H9 (cell line): ENCODE data around the gene DUOXA1. TPM values are rescaled to one million over a fixed set of nuclear protein-coding genes. Genes with fewer than 3 reads are reported as not detected.
A peak's percentile ranks its signal among the peaks of the same experiment; 100 is the strongest.

Experiments used
- DNase-seq: peaks from one replicate; pipeline ENCODE4 v3.0.0-alpha.2; 2017
- H2AFZ ChIP-seq: one replicate; pipeline ENCODE4 v1.6.1; 2013; ENCODE audit warnings: mild to moderate bottlenecking, low read length, control low read depth, moderate library complexity
- H2AK5ac ChIP-seq: 2 replicates; pipeline ENCODE4 v1.6.1; 2013; ENCODE audit warnings: low read length, control low read depth, mixed read lengths; ENCODE audit not compliant: insufficient read length
- H2BK120ac ChIP-seq: one replicate; pipeline ENCODE4 v1.6.1; 2013; ENCODE audit warnings: low read depth, mild to moderate bottlenecking, low read length, control low read depth, inconsistent platforms; ENCODE audit not compliant: poor library complexity, severe bottlenecking
- H2BK12ac ChIP-seq: 2 replicates; pipeline ENCODE4 v1.6.1; 2013; ENCODE audit warnings: low read length, control low read depth, mixed read lengths, low read depth; ENCODE audit not compliant: insufficient read length
- H2BK15ac ChIP-seq: 2 replicates; pipeline ENCODE4 v1.6.1; 2013; ENCODE audit warnings: low read depth, low read length, control low read depth
- H2BK20ac ChIP-seq: one replicate; pipeline ENCODE4 v1.6.1; 2013; ENCODE audit warnings: low read depth, mild to moderate bottlenecking, low read length, control low read depth, inconsistent platforms; ENCODE audit not compliant: poor library complexity, severe bottlenecking
- H2BK5ac ChIP-seq: 2 replicates; pipeline ENCODE4 v1.6.1; 2013; ENCODE audit warnings: low read length, control low read depth, mixed read lengths; ENCODE audit not compliant: insufficient read length
- H3K14ac ChIP-seq: 2 replicates; pipeline ENCODE4 v1.6.1; 2013; ENCODE audit warnings: low read length, control low read depth; ENCODE audit not compliant: insufficient read depth
- H3K18ac ChIP-seq: 2 replicates; pipeline ENCODE4 v1.6.1; 2013; ENCODE audit warnings: low read depth, mild to moderate bottlenecking, mixed read lengths, low read length, control low read depth; ENCODE audit not compliant: insufficient read length
- H3K23ac ChIP-seq: 2 replicates; pipeline ENCODE4 v1.6.1; 2013; ENCODE audit warnings: low read length, control low read depth, mixed read lengths, low read depth; ENCODE audit not compliant: insufficient read length
- H3K23me2 ChIP-seq: 2 replicates; pipeline ENCODE4 v1.6.1; 2013; ENCODE audit warnings: low read depth, mild to moderate bottlenecking, mixed read lengths, low read length, control low read depth; ENCODE audit not compliant: insufficient read length, poor library complexity, severe bottlenecking
- H3K27ac ChIP-seq: 2 replicates; pipeline ENCODE4 v1.5.1; 2013; ENCODE audit warnings: low read length, control low read depth, mixed read lengths, low read depth; ENCODE audit not compliant: insufficient read length
- H3K27me3 ChIP-seq: 2 replicates; pipeline ENCODE4 v1.6.1; 2013; ENCODE audit warnings: low read length, control low read depth, inconsistent platforms; ENCODE audit not compliant: insufficient read depth
- H3K4ac ChIP-seq: 2 replicates; pipeline ENCODE4 v1.6.1; 2013; ENCODE audit warnings: low read depth, mild to moderate bottlenecking, control low read depth, inconsistent platforms, low read length, moderate library complexity
- H3K4me1 ChIP-seq: 2 replicates; pipeline ENCODE4 v1.6.1; 2013; ENCODE audit warnings: low read length, control low read depth, inconsistent platforms; ENCODE audit not compliant: insufficient read depth
- H3K4me2 ChIP-seq: 2 replicates; pipeline ENCODE4 v1.6.1; 2013; ENCODE audit warnings: low read length, control low read depth, mixed read lengths; ENCODE audit not compliant: insufficient read length, insufficient read depth
- H3K56ac ChIP-seq: 2 replicates; pipeline ENCODE4 v1.6.1; 2013; ENCODE audit warnings: low read depth, mild to moderate bottlenecking, mixed read lengths, low read length, control low read depth; ENCODE audit not compliant: insufficient read length
- H3K79me1 ChIP-seq: 2 replicates; pipeline ENCODE4 v1.6.1; 2013; ENCODE audit warnings: low read depth, mild to moderate bottlenecking, moderate library complexity, low read length, control low read depth, inconsistent platforms; ENCODE audit not compliant: insufficient read depth, poor library complexity, severe bottlenecking
- H3K79me2 ChIP-seq: 2 replicates; pipeline ENCODE4 v1.6.1; 2013; ENCODE audit warnings: low read length, control low read depth, inconsistent platforms; ENCODE audit not compliant: insufficient read depth
- H3K9ac ChIP-seq: 2 replicates; pipeline ENCODE4 v1.6.1; 2013; ENCODE audit warnings: low read length, control low read depth, mixed read lengths; ENCODE audit not compliant: insufficient read length; ENCODE audit errors: extremely low read depth
- H3K9me3 ChIP-seq: one replicate; pipeline ENCODE4 v1.6.1; 2013; ENCODE audit warnings: low read depth, low read length, inconsistent platforms; ENCODE audit not compliant: control insufficient read depth
- H3T11ph ChIP-seq: one replicate; pipeline ENCODE4 v1.6.1; 2013; ENCODE audit warnings: mild to moderate bottlenecking, low read length, control low read depth, inconsistent platforms
- H4K20me1 ChIP-seq: one replicate; pipeline ENCODE4 v1.6.1; 2013; ENCODE audit not compliant: control insufficient read depth, insufficient read length, insufficient read depth
- H4K5ac ChIP-seq: 2 replicates; pipeline ENCODE4 v1.6.1; 2013; ENCODE audit warnings: low read depth, mild to moderate bottlenecking, mixed read lengths, low read length, control low read depth; ENCODE audit not compliant: insufficient read length
- H4K8ac ChIP-seq: replicated peaks from 2 replicates; pipeline ENCODE4 v1.6.1; 2013; ENCODE audit warnings: low read length, control low read depth, mixed read lengths, low read depth; ENCODE audit not compliant: insufficient read length
- H4K91ac ChIP-seq: 2 replicates; pipeline ENCODE4 v1.6.1; 2013; ENCODE audit warnings: low read depth, mild to moderate bottlenecking, moderate library complexity, mixed read lengths, low read length, control low read depth; ENCODE audit not compliant: insufficient read length
- H3K27ac Mint-ChIP-seq, 3 experiments: 2 replicates in 2 of 3; 3 replicates in 1 of 3; pipeline ENCODE4 v1.8.0; 2020 to 2021; ENCODE audit warnings: mixed read lengths in 3 of 3, mild to moderate bottlenecking in 1 of 3, moderate library complexity in 1 of 3
- H3K27me3 Mint-ChIP-seq: 2 replicates; pipeline ENCODE4 v1.8.0; 2021; ENCODE audit warnings: low read depth, mild to moderate bottlenecking, moderate library complexity, mixed read lengths
- H3K36me3 Mint-ChIP-seq, 3 experiments: 2 replicates in 2 of 3; 3 replicates in 1 of 3; pipeline ENCODE4 v1.8.0; 2020 to 2021; ENCODE audit warnings: low read depth in 3 of 3, mixed read lengths in 3 of 3; ENCODE audit not compliant: insufficient read depth in 1 of 3
- H3K4me1 Mint-ChIP-seq, 2 experiments: 2 replicates each; pipeline ENCODE4 v1.8.0; 2020; ENCODE audit warnings: mixed read lengths in 2 of 2
- H3K4me3 Mint-ChIP-seq, 2 experiments: 2 replicates in 1 of 2; 3 replicates in 1 of 2; pipeline ENCODE4 v1.8.0; 2020 to 2021; ENCODE audit warnings: mild to moderate bottlenecking in 2 of 2, mixed read lengths in 2 of 2, moderate library complexity in 1 of 2
- H3K9me3 Mint-ChIP-seq, 2 experiments: 2 replicates in 1 of 2; 3 replicates in 1 of 2; pipeline ENCODE4 v1.8.0; 2020; ENCODE audit warnings: mild to moderate bottlenecking in 2 of 2, mixed read lengths in 2 of 2, moderate library complexity in 1 of 2
- WGBS: extraction: QIAGEN DNeasy Blood & Tissue Kit; methylation state at CpG from one replicate; pipeline ENCODE4 v1.1.7; 2013; ENCODE audit warnings: missing lambda C conversion rate, low lambda C conversion rate, mixed read lengths; ENCODE audit not compliant: insufficient read length; ENCODE audit errors: extremely low coverage; 5-methylcytosine and 5-hydroxymethylcytosine counted together
- total RNA-seq: library from RNA; stranded (reverse); gene quantifications from 2 replicates; pipeline ENCODE4 v1.2.1, GENCODE V29; 2021
- TF ChIP-seq, protein P1 (sequence below): fragments of 200-600 bp; sonication (generic); conservative IDR thresholded peaks from 3 replicates; pipeline ENCODE4 v1.8.0; 2021; ENCODE audit warnings: antibody characterized with exemption, mild to moderate bottlenecking

DUOXA1 gene
- total RNA-seq, 1 experiment from 2014 or later = 1.2 TPM

DNA sequence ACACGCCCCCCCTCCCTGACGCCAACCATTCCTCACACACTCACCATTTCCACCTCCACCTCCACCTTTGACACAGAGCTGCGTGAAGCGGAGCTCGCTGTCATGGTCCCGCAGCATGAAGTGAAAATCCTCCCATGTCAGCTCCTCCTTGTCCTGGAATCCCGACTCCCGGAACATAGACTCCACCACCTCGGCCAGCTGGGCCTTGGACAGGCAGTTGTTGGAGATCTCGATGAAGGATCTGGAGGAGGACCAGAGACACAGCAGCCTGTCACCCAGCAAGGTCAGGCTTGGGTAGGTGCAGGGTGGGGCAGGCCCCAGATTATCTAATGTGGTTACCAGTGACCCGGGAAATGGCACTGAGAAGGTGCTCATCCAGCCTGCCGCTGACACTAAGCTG lies 27.9 kb downstream of the DUOXA1 start:
- Histone ChIP-seq H4K20me1 (no peaks in the 10 kb centered on the region), H2BK12ac (no peak overlapping the region), H4K8ac (no peak overlapping the region), H3T11ph (no peak overlapping the region), H4K5ac (no peak overlapping the region), H3K14ac (peak overlapping the region; percentile 25; the same call in 1 of the 2 replicates), H3K79me1 (no peaks in the 10 kb centered on the region), H2BK20ac (no peak overlapping the region), H3K79me2 (no peaks in the 10 kb centered on the region), H3K18ac (peak overlapping the region; percentile 21), H3K27ac (no peak overlapping the region), H2AFZ (no peak overlapping the region), H3K27me3 (no peaks in the 10 kb centered on the region; the same call in 1 of the 2 replicates), H3K4me2 (no peak overlapping the region), H3K4me1 (peaks cover 6% of the 10 kb centered on the region; the same call in 1 of the 2 replicates), H3K23ac (no peak overlapping the region), H2AK5ac (no peak overlapping the region), H4K91ac (no peak overlapping the region), H2BK15ac (no peak overlapping the region), H3K56ac (no peak overlapping the region), H2BK120ac (no peak overlapping the region), H3K9me3 (no peaks in the 10 kb centered on the region), H3K4ac (no peak overlapping the region), H3K23me2 (no peaks in the 10 kb centered on the region), H3K9ac (no peak overlapping the region), H2BK5ac (no peak overlapping the region)
- Mint-ChIP-seq H3K27me3 (peaks cover 38% of the 10 kb centered on the region), H3K36me3 (no peaks in the 10 kb centered on the region; a peak in 1 of 7 replicates), H3K27ac (peak overlapping the region in 2 of 3 experiments; percentile 24 to 87; a peak in 2 of 7 replicates), H3K4me1 (peaks cover 20 to 28% of the 10 kb centered on the region in 2 experiments), H3K4me3 (no peak overlapping the region; a peak in 1 of 5 replicates), H3K9me3 (no peaks in the 10 kb centered on the region)
- no peak for DNase-seq
- TF ChIP-seq, protein P1, sequence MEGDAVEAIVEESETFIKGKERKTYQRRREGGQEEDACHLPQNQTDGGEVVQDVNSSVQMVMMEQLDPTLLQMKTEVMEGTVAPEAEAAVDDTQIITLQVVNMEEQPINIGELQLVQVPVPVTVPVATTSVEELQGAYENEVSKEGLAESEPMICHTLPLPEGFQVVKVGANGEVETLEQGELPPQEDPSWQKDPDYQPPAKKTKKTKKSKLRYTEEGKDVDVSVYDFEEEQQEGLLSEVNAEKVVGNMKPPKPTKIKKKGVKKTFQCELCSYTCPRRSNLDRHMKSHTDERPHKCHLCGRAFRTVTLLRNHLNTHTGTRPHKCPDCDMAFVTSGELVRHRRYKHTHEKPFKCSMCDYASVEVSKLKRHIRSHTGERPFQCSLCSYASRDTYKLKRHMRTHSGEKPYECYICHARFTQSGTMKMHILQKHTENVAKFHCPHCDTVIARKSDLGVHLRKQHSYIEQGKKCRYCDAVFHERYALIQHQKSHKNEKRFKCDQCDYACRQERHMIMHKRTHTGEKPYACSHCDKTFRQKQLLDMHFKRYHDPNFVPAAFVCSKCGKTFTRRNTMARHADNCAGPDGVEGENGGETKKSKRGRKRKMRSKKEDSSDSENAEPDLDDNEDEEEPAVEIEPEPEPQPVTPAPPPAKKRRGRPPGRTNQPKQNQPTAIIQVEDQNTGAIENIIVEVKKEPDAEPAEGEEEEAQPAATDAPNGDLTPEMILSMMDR = no peak
- no CpG with 5 or more reads among the region's 12 CpGs for WGBS
